IPS-18c (cell line): ENCODE measurements around the gene PSME2.

ENCODE experiments used
- H3K4me3 ChIP-seq: 2 replicates; pipeline ENCODE4 v1.7.0; 2013; ENCODE audit warnings: low read depth, mild to moderate bottlenecking, low read length, moderate library complexity; ENCODE audit not compliant: insufficient read depth
- H3K9me3 ChIP-seq: one replicate; pipeline ENCODE4 v1.6.1; 2013; ENCODE audit warnings: mild to moderate bottlenecking, low read length, moderate library complexity; ENCODE audit not compliant: control insufficient read depth, insufficient read depth

Gene PSME2

DNA sequence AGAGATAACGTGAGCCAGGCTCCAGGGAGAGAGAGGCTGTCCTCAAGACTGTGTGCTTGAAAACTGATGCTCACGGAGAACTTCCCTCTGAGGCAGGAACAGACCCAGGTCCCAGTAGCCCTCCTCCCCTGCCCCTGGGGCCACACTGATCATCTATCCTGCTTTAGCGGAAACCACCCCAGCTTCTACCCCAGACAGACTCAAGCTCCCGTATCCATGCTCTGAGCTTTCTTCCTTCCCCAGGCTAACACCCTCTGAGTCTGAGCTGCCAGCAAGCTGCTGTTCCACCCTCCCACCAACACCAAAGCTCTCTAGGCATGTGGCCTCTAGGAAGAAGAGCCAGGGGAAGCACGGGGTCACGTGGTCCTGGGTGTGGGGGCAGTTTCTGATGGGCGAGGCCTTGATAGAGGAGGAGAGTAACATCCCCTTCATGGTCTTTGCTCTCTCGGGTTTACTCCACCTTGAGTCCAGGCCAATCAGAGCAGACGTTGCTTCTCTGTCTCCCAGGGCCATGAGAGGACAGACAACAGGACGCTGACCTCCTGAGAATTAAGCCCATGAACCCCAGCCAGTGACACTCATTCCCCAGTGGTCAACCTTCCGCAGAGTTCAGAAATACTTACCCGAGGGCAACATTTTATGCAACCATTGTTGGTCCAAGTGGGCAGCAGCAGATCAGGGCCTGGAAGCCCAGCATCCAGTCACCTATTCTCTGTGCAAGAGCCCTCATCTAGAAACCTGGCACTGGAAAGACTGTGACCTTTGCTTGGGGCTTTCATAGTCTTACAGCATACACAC, 50.9 kb downstream of the PSME2 start:
- no peaks in the 10 kb centered on the region for H3K9me3 ChIP-seq
- peak overlapping the region; percentile 85 for H3K4me3 ChIP-seq

DNA sequence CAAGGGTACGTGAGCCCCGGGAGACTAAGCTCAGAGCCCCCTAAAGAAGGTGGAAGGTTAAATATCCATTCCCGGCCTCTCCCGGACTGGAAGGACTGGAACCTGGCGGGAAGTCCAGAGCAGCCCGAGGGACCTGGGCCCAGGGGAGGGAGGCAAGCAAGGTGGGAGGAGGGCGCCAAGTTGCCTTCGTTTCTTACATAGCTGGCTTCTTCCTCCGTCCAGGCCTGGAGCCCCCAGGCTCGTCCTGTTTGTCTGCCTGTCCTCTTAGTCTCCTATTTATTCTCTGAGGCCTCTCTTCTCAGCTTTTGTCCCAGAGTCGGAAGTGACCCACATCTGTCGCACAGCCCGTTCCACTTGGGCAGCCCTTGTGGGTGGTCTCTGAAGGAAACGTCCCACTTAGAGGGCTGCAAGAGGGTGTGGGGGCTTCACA, 51.6 kb downstream of the PSME2 start:
- no peaks in the 10 kb centered on the region for H3K9me3 ChIP-seq

DNA sequence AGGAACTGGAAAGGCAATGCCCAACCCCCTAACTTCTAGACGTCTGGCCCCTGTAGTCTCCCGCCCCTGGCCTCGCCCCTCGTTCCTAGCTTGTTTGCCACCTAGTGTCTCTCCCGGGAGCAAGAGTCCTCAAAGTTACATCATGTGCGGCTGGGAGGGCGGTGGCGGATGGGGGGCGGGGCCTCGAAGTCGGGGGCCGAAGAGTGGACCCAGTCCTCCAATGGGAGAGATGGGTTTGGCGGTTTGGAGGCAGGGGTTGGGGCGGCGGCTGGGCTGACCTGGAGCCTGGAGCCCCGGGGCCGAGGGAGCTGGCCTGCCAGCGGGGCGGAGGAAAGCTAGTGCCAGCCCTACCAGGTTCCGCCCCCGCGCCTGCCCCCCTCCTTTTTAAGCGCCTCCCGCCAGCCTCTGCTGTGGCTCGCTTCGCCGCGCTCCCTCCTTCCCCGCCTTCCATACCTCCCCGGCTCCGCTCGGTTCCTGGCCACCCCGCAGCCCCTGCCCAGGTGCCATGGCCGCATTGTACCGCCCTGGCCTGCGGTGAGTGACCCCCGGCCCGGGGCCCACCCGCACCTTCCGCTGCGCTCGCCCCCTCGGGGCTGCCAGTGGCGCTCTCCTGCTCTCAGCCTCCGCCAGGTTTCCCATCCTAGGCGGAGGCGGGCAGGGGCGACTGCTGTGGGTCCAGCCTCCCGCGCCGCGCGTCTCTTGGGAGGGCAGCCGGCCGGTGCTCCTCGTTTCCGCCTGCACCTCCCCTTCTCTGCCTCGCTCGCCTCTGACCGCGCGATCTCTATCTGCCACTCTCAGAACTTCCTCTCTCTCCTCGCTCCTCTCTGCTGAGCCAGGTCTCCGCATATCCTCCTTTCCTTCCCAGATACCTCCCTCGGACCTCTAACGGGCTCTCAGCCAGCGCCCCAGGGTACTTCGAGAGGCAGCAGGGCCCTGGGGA, 52.2 kb downstream of the PSME2 start, which contains the start of gene PCK2:
PCK2 (plus strand) TSS at position 411 of the 940 bp plus-strand sequence; CDS start at position 506, 95 bp downstream.
- H3K4me3 ChIP-seq: peak within 1 kb of the TSS; percentile 85
- H3K9me3 ChIP-seq: no peaks in the 10 kb centered on the region

More for the DNA sequence above, 51.6 kb downstream of the PSME2 start:
- peak overlapping the region; percentile 85 for H3K4me3 ChIP-seq
